ENCODE results near the gene URM1. TPM values are rescaled to one million over a fixed set of nuclear protein-coding genes. Genes with fewer than 3 reads are reported as not detected.
"Not testable (repeated sequence)": the region's sequence is repeated elsewhere in the genome, so short reads cannot be mapped to it uniquely, and the experiment has no call there.

URM1 gene
- total and polyA plus RNA-seq, 10 of the 15 experiments (the other 5 are each of a cell fraction or from before 2014, with no cell fraction given), result 7.9 to 75.8 (median 63.7) TPM

GRCh38 chr9:128422783-128423150 is 51.6 kb downstream of the URM1 start:
- TF ChIP-seq NFIC (IDR thresholded peaks at IDR 0.05; ENCODE audit: low read depth, low read length) (no peak), BMI1 (IDR thresholded peaks at IDR 0.05; ENCODE audit: borderline replicate concordance) (no peak), FOXM1 (IDR thresholded peaks at IDR 0.05; ENCODE audit: low read depth, low read length) (no peak), GABPA (IDR thresholded peaks at IDR 0.05; ENCODE audit: low read depth) (no peak), CTCF (IDR thresholded peaks at IDR 0.05 in 2 of 3, conservative IDR thresholded peaks at IDR 0.05 in 1 of 3; ENCODE audit: control insufficient read depth in 2 of 3, extremely low read depth in 1 of 3, insufficient read depth in 1 of 3, low read depth in 3 of 3, low read length in 3 of 3) (no peak), MEF2B (IDR thresholded peaks at IDR 0.05; ENCODE audit: partially characterized antibody, poor library complexity, severe bottlenecking) (no peak), E4F1 (IDR thresholded peaks at IDR 0.05; ENCODE audit: borderline replicate concordance, partially characterized antibody) (no peak)
- no peak for DNase-seq (ENCODE audit: low read depth, low spot score)
- intact Hi-C loops (cut with micrococcal nuclease; ENCODE audit: unreplicated experiment), result no loop called here
- H4K20me1 ChIP-seq (ENCODE audit: control insufficient read depth, insufficient read depth), result no peaks in the 10 kb centered on the region; the same call in 1 of the 2 replicates
- H3K4me1 ChIP-seq (ENCODE audit: control insufficient read depth, insufficient read depth, low read length), result peaks cover 10% of the 10 kb centered on the region
- ATAC-seq, result no peak
- FAIRE-seq, result no peak
- H3K9me3 ChIP-seq (replicated peaks; ENCODE audit: control insufficient read depth, insufficient read depth, low read length), result no peaks in the 10 kb centered on the region
- ChIA-PET SMC1A (ENCODE audit: uncharacterized antibody, unreplicated experiment) (interaction anchor here (0.5 kb wide), 1 partner anchor 82 kb away, joined by 3 read pairs; no protein-coding TSS in a partner anchor), CTCF (interaction anchor here (0.7 to 1.5 kb wide), 3 partner anchors 16 to 34 kb away, joined by 3 to 5 read pairs (median 4); no protein-coding TSS in a partner anchor), POLR2A (no interaction called here), RAD21 (ENCODE audit: unreplicated experiment) (no interaction called here)
- H3K36me3 ChIP-seq (ENCODE audit: control insufficient read depth in 2 of 2, insufficient read depth in 2 of 2, low read length in 1 of 2), result no peaks in the 10 kb centered on the region
- no peak overlapping the region for H3K4me3 ChIP-seq
- no TSS peak for BruUV-seq (replicated peaks)
- in situ Hi-C loops (cut with MboI), result no loop called here
- no peak overlapping the region for H2AFZ ChIP-seq (ENCODE audit: control insufficient read depth, low read depth, low read length)
- H3K27ac ChIP-seq (ENCODE audit: control insufficient read depth, insufficient read depth), result no peak overlapping the region
- peaks cover 7 to 9% of the 10 kb centered on the region in 2 experiments for H3K27me3 ChIP-seq (replicated peaks in 1 of 2; ENCODE audit: control insufficient read depth in 2 of 2, insufficient read depth in 2 of 2, low read length in 1 of 2)
- H3K4me2 ChIP-seq (ENCODE audit: control insufficient read depth, insufficient read depth), result no peak overlapping the region
- WGBS (ENCODE audit: insufficient coverage, insufficient replicate concordance, low lambda C conversion rate, missing lambda C conversion rate), result 58% methylated on average over 5 of the region's 5 CpGs
- H3K79me2 ChIP-seq (ENCODE audit: control insufficient read depth, insufficient read depth, low read length), result no peaks in the 10 kb centered on the region
- no peak overlapping the region for H3K9ac ChIP-seq (ENCODE audit: control insufficient read depth, insufficient read depth, low read length)

GRCh38 chr9:128423356-128423755 is 52.2 kb downstream of the URM1 start:
- H3K4me1 ChIP-seq (ENCODE audit: control insufficient read depth, insufficient read depth, low read length); BruUV-seq (replicated peaks); ATAC-seq; H2AFZ ChIP-seq (ENCODE audit: control insufficient read depth, low read depth, low read length); H3K4me2 ChIP-seq (ENCODE audit: control insufficient read depth, insufficient read depth); RAD21 ChIA-PET (ENCODE audit: unreplicated experiment); H3K27me3 ChIP-seq (replicated peaks in 1 of 2; ENCODE audit: control insufficient read depth in 2 of 2, insufficient read depth in 2 of 2, low read length in 1 of 2); H3K27ac ChIP-seq (ENCODE audit: control insufficient read depth, insufficient read depth); H3K4me3 ChIP-seq; H3K36me3 ChIP-seq (ENCODE audit: control insufficient read depth in 2 of 2, insufficient read depth in 2 of 2, low read length in 1 of 2); H3K9ac ChIP-seq (ENCODE audit: control insufficient read depth, insufficient read depth, low read length); FAIRE-seq; intact Hi-C loops (cut with micrococcal nuclease; ENCODE audit: unreplicated experiment); H3K79me2 ChIP-seq (ENCODE audit: control insufficient read depth, insufficient read depth, low read length); H4K20me1 ChIP-seq (ENCODE audit: control insufficient read depth, insufficient read depth); POLR2A ChIA-PET; H3K9me3 ChIP-seq (replicated peaks; ENCODE audit: control insufficient read depth, insufficient read depth, low read length); in situ Hi-C loops (cut with MboI); DNase-seq (ENCODE audit: low read depth, low spot score): not testable (repeated sequence)
- ChIA-PET CTCF (interaction anchor here (0.7 to 1.5 kb wide), 3 partner anchors 15 to 34 kb away, joined by 3 to 5 read pairs (median 4); no protein-coding TSS in a partner anchor), SMC1A (ENCODE audit: uncharacterized antibody, unreplicated experiment) (interaction anchor here (0.8 kb wide), 1 partner anchor 13 kb away, joined by 3 read pairs; no protein-coding TSS in a partner anchor)
- 67% methylated on average over 6 of the region's 6 CpGs for whole genome bisulfite sequencing (ENCODE audit: insufficient coverage, insufficient replicate concordance, low lambda C conversion rate, missing lambda C conversion rate)

Data from GM12878 (cell line).